Fibroblast of pulmonary artery (primary cell): ENCODE measurements around the gene GARIN3.
"Not testable (repeated sequence)": the region's sequence is repeated elsewhere in the genome, so short reads cannot be mapped to it uniquely, and the experiment has no call there.

Experiments
- DNase-seq: peaks from one replicate; pipeline ENCODE4 v3.0.0-alpha.2; 2010; ENCODE audit warnings: low read depth
- H3K4me3 ChIP-seq: replicated peaks from 2 replicates; pipeline ENCODE4 v1.5.1; 2011; ENCODE audit warnings: low read depth, mild to moderate bottlenecking, control low read depth, low read length, moderate library complexity
- TF ChIP-seq, protein P1 (sequence below): IDR thresholded peaks from 2 replicates; pipeline ENCODE4 v1.5.1; 2011; ENCODE audit warnings: mild to moderate bottlenecking, control low read depth, low read length, inconsistent platforms; ENCODE audit errors: missing control alignments

GARIN3 gene

DNA sequence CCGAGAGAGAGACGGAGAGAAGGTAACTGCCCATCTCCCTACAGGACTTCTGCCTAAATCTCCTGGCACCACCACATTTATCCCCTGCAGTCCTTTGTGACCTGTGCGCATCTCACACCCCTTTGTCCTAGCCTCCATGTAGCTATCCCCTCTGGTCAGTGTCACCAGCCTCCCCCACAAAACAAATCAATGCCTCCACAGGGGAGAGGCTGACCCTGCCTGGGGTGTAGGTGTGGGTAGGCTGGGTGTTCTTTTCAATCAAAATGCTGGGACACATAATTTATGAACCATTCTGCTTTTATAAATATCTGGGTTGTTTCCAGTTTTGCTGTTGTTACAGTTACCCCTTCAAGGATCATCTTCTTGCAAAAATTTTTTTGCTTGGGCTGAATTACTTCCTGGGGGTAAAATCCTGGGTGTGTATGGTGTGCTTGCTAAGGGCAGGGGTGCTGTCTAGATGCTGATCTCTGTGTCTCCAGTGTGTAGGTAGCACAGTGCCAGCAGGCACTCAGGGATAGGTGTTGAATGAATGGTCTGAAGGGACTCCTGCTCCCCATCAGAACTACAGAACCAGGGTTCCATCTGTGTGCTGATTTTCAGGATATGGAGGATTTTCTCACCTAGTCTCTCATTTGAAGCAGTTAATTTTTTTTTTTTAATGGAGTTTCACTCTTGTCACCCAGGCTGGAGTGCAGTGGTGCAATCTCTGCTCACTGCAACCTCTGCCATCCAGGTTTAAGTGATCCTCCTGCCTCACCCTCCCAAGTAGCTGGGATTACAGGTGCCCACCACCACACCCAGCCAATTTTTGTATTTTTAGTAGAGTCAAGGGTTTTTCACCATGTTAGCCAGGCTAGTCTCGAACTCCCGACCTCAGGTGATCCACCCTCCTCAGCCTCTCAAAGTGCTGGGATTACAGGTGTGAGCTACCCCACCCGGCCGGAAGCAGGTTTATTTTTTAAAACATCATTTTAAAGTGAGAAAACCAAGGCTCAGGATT lies at the start of gene GARIN3:
Gene GARIN3, minus strand, starts transcription at position 51 of the 1,000 bp plus-strand sequence. CDS start 96 bp downstream, outside the sequence.
- H3K4me3 ChIP-seq, result no peak within 1 kb of the TSS
- TF ChIP-seq, protein P1, sequence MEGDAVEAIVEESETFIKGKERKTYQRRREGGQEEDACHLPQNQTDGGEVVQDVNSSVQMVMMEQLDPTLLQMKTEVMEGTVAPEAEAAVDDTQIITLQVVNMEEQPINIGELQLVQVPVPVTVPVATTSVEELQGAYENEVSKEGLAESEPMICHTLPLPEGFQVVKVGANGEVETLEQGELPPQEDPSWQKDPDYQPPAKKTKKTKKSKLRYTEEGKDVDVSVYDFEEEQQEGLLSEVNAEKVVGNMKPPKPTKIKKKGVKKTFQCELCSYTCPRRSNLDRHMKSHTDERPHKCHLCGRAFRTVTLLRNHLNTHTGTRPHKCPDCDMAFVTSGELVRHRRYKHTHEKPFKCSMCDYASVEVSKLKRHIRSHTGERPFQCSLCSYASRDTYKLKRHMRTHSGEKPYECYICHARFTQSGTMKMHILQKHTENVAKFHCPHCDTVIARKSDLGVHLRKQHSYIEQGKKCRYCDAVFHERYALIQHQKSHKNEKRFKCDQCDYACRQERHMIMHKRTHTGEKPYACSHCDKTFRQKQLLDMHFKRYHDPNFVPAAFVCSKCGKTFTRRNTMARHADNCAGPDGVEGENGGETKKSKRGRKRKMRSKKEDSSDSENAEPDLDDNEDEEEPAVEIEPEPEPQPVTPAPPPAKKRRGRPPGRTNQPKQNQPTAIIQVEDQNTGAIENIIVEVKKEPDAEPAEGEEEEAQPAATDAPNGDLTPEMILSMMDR, result no peak
- no peak for DNase-seq

DNA sequence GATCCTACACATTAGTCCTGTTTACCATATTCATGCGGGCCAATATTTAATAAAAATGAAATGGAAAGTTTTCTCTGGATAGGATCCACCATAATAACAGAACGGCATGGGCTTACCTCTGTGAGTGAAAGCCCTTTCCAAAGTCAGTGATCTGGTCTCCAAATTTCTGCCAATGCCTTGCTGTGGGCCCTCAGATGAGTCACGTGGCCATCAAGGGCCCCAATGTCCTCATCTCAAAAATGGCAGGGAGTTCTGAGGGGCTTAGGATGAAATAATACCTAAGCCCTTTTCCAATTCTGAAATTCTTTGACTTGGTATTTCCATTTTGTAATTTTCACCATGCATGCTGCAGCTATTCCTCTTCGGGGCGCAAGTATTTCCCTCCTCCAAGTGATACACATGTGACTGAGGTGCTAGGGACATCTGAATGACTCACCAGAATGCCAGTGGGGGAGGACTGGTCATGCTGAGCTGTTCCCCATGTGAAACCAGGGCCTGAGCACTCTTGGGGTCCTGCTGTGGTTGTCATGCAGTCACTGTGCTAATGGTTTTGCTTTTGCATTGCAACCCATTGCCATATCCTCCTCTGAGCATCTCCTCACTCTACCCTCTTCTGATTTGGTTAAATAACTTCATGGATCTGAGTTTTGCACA lies 49.6 kb upstream of the GARIN3 start:
- no peak overlapping the region for H3K4me3 ChIP-seq
- DNase-seq, result no peak
- TF ChIP-seq, protein P1, result no peak

DNA sequence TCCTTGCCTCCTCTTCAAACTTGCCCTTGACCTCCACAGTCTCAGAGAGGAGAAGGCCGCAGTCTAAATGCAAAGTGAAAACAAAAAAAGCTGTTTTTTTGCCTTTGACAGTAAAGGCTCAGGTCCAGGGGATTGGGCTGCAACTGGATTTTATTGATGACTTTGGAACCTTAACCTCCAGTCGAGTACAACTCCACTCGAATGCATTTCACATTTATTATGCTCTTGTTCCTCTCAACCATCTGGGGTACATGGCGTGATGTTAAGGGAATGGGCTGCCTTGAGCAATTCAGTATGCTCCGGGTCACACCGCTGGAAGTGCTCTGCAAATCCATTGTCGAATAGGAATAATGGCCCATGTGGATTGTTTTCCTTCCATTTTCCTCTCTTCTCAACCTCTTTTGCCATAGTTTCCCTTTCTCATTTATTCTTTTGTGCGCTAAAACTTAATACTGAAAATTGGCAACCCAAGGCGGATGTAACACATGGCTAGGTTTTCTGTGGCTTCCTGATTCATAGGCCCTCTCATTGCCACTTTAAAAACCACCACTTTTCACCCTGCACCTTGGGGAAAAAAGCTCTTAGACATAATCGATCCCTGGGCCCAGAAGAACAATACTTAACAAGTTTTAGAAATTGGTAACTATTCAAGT lies 48.9 kb upstream of the GARIN3 start:
- TF ChIP-seq, protein P1, result no peak
- H3K4me3 ChIP-seq, result no peak overlapping the region
- DNase-seq, result no peak

DNA sequence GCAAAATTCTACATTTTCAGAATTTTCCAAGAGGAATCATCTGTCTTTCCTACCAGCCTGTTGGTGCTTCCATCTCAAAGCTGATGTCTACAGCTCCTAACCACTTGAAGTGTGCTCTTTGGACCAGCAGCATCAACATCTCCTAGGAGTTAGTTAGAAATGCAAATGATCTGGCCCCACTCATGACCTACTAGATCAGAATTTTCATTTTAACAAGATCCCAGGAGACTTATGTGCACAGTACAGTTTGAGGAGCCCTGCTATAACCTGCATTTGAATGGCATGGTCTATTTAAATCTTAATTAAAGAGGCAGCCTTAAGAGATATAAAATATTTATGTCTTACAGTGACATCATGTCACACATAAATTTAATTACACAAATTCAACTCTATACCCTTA lies 48.4 kb upstream of the GARIN3 start:
- TF ChIP-seq, protein P1, result no peak
- no peak for DNase-seq
- H3K4me3 ChIP-seq, result no peak overlapping the region

DNA sequence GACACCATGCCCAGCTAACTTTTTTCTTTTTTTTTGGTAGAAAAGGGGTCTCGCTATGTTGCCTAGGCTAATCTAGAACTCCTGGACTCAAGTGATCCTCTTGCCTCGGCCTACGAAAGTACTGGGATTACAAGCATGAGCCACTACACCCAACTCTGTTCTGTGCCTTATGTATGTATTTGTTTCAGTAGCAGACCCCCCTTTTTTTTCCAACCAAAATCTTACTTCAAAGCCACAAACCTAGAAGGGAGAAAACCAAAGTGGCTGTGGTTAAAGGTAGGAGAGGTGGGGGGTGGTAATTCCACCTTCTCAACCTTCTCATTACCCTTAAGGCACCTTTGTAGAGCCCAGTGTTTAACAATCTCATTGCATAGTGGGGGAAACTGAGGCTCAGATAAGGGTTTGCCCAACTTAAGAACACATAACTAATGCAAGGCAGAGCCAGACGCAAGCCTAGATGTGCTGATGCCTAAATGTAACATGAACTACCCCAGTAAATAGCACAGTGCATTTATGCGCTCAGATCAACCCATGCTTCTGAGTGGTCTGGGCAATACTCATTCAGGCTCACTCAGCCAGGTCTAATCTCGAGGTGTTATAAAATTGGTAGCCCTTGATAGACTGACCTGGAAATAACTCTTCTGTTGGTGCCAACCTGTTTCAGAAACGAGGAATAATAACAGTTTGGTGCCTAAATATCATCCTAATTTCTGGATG lies 47.6 kb upstream of the GARIN3 start:
- H3K4me3 ChIP-seq, result no peak overlapping the region
- DNase-seq, result no peak
- TF ChIP-seq, protein P1, result no peak

DNA sequence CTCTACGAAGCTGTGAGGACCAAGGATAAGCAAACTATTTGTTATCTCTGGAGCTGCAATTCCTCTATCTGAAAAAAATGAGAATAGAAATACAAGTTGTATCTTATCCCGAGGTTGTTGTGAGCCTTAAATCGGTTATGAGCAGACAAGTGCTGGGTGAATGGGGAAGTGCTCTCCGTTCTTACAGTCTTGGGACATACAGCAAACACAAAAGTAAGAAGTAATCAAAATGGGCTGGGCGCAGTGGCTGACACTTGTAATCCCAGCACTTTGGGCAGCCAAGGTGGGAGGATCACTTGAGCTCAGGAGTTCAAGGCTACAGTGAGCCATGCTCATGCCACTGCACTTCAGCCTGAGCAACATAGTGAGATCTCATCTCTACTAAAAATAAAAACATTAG lies 46.2 kb upstream of the GARIN3 start:
- no peak for DNase-seq

DNA sequence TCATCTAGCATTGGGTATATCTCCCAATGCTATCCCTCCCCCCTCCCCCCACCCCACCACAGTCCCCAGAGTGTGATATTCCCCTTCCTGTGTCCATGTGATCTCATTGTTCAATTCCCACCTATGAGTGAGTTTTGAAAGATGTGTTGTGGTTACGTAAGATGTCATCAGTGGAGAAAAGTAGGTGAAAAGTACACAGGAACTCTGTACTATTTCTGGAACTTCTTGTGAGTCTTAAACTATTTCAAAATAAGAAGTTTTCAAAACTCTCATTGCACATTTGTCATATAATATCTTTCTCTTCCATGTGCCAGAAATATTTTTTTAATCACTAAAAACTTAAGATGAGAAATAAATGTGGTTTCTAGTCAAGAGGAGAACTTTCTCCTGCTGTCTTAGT lies 44.6 kb upstream of the GARIN3 start:
- H3K4me3 ChIP-seq, result not testable (repeated sequence)
- peak; percentile 2 for DNase-seq

More for the DNA sequence above, 46.2 kb upstream of the GARIN3 start:
- TF ChIP-seq, protein P1, result no peak
- no peak overlapping the region for H3K4me3 ChIP-seq
